Stimulated activated effector memory CD8-positive, alpha-beta T cell treated with anti-CD3 and anti-CD28 coated beads, Interleukin-12 subunit alpha, Interleukin-12 subunit beta, amount 100 ng/mL, for 72 hours (primary cell): Measurements from ENCODE around the gene COX6A1.
A peak's percentile ranks its signal among the peaks of the same experiment; 100 is the strongest.
"Not testable (repeated sequence)": the region's sequence is repeated elsewhere in the genome, so short reads cannot be mapped to it uniquely, and the experiment has no call there.

Experiments used
- ATAC-seq: fragments of 150-1000 bp; cut with Tn5 transposase; 2 replicates; pipeline ENCODE4 v1.10.0; 2021
- DNase-seq, 2 donors: peaks; one replicate each; pipeline ENCODE4 v3.0.0; 2021 to 2022; ENCODE audit warnings: low spot score in 2 of 2
- H3K27ac Mint-ChIP-seq: one replicate; pipeline ENCODE4 v1.8.0; 2022; ENCODE audit warnings: mild to moderate bottlenecking, mixed read lengths
- H3K36me3 Mint-ChIP-seq: one replicate; pipeline ENCODE4 v1.8.0; 2022; ENCODE audit warnings: mild to moderate bottlenecking, mixed read lengths
- H3K4me1 Mint-ChIP-seq: one replicate; pipeline ENCODE4 v1.8.0; 2022; ENCODE audit warnings: mixed read lengths
- H3K4me3 Mint-ChIP-seq: one replicate; pipeline ENCODE4 v1.8.0; 2022; ENCODE audit warnings: mild to moderate bottlenecking, mixed read lengths
- H3K9me3 Mint-ChIP-seq: one replicate; pipeline ENCODE4 v1.8.0; 2022; ENCODE audit warnings: mixed read lengths

The COX6A1 gene

DNA sequence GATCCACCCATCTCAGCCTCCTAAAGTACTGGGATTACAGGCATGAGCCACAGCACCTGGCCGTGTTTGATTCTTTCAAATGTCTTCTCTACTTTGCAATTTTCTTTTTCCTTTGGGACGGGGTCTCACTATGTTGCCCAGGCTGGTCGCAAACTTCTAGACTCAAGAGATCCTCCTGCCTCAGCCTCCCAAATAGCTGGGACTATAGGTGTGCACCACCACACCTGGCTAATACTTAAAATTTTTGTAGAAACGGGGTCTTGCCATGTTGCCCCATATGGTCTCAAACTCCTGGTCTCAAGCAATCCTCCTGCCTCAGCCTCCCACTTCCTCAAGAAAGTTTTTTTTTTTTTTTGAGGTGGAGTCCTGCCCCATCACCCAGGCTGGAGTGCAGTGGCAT lies 10.1 kb downstream of the COX6A1 start:
- Mint-ChIP-seq H3K27ac (peak overlapping the region; percentile 98), H3K36me3 (peaks cover 95% of the 10 kb centered on the region), H3K4me3 (peak overlapping the region; percentile 95), H3K4me1 (peaks cover 20% of the 10 kb centered on the region), H3K9me3 (no peaks in the 10 kb centered on the region)
- DNase-seq (no peak), ATAC-seq (no peak)

DNA sequence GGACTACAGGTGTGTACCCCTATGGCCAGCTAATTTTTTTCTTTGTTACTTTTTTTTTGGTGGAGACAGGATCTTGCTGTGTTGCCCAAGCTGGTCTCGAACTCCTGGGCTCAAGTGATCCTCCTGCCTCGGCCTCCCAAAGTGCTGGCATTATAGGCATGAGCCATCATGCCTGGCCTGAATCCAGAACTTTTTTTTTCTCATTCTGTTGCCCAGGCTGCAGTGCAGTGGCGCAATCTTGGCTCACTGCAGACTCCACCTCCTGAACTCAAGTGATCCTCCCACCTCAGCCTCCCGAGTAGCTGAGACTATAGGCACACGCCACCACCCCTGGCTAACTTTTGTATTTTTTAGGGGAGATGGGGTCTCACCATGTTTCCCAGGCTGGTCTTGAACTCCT lies 14.6 kb downstream of the COX6A1 start:
- H3K27ac Mint-ChIP-seq, H3K9me3 Mint-ChIP-seq, DNase-seq, H3K4me3 Mint-ChIP-seq, ATAC-seq: not testable (repeated sequence)
- Mint-ChIP-seq H3K4me1 (peaks cover 12% of the 10 kb centered on the region), H3K36me3 (peaks cover 96% of the 10 kb centered on the region)

DNA sequence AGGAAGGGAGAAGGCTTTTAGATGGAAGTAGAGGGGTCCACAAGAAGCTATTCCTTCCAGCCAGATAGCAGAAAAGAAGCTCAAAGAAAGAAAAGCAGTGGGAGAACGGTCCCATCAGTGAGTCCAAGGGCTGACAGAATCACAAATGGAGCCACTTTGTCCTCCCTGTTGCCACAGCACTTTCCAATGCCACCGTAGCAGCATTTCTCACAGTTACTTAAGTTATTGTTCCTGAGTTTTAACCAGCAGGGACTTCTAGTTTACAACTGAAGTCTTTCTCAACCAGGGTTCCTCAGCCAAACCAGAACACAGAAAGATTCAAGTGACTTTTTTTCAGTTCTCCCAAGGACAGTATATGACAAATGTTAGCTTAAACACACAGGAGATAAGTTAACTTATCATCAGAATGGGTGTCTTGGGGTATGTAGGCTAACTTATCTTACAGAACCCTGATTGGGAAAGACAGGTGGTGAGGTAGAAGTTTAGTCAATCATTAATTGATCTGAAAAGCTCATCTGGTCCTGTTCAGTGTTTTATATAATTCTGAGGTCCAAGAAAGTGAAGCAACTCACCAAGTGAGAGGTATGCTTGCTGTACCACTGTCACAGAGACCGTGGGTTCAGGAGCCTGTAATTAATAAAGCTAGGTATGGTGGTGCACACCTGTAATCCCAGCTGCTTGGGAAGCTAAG lies 15.3 kb downstream of the COX6A1 start:
- Mint-ChIP-seq H3K9me3 (no peaks in the 10 kb centered on the region), H3K27ac (no peak overlapping the region), H3K36me3 (peaks cover 96% of the 10 kb centered on the region), H3K4me3 (no peak overlapping the region), H3K4me1 (peaks cover 5% of the 10 kb centered on the region)
- no peak for DNase-seq
- ATAC-seq = no peak

DNA sequence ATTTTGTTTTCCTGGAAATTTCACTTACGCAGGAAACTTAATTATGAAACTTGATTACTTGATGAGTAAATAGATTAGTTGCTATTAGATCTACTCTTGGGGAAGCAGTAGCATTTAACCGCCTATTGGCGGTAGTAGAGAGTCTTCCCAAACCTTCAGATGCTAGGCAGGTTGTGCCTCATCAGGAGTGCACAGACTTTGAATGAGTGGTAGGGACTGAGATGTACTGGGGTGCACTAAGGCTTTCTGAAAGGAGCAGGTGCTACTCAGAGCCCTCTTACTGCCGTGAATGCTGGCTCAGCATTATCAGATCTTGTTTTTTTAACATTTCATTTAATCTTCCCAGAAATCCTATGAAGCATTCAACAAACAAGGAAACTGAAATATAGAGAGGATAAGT lies 16.1 kb downstream of the COX6A1 start:
- H3K27ac Mint-ChIP-seq = no peak overlapping the region

DNA sequence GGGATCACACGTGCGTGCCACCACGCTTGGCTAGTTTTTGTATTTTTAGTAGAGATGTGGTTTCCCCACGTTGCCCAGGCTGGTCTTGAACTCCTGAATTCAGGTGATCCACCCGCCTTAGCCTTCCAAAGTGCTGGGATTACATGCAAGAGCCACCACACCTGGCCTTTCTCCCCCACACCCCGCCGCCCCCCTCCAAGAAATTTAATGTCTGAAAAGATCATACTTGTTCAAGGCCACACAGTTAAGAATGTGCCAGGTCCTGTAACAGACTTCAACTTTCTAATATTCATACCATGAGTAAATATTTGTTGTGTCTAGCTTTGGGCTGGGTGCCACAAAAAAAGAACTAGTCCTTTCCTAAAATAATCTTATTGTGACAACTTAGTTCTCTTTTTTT lies 17.4 kb downstream of the COX6A1 start:
- peaks cover 5% of the 10 kb centered on the region for H3K4me1 Mint-ChIP-seq
- no peak for ATAC-seq
- no peak overlapping the region for H3K27ac Mint-ChIP-seq
- no peak for DNase-seq
- no peaks in the 10 kb centered on the region for H3K9me3 Mint-ChIP-seq
- H3K4me3 Mint-ChIP-seq = no peak overlapping the region
- H3K36me3 Mint-ChIP-seq = peaks cover 96% of the 10 kb centered on the region

More for the DNA sequence above, 16.1 kb downstream of the COX6A1 start:
- Mint-ChIP-seq H3K36me3 (peaks cover 96% of the 10 kb centered on the region), H3K4me3 (no peak overlapping the region), H3K4me1 (peaks cover 5% of the 10 kb centered on the region), H3K9me3 (no peaks in the 10 kb centered on the region)
- DNase-seq (no peak), ATAC-seq (peak; percentile 86)

DNA sequence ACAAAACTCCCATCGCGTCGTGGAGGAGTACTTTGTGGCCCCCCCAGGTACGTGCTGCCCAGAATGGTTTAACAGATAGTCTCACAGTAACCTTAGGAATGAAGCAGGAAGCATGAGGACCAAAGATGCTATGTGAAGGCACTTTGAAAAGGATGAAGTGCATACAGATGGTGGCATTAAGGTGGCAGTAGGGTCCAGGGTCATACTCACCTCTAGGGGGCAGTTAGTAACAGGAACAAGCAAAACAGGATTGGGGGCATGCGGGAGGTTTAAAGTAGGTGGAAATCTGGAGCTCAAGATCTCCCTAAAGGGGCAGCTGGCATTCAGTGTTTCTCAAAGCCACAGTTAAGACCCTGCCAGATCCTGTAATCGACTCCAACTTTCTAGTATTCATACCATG lies 19.2 kb downstream of the COX6A1 start:
- Mint-ChIP-seq H3K36me3 (peaks cover 96% of the 10 kb centered on the region), H3K9me3 (no peaks in the 10 kb centered on the region), H3K4me1 (peaks cover 5% of the 10 kb centered on the region), H3K27ac (peak overlapping the region; percentile 84), H3K4me3 (no peak overlapping the region)
- DNase-seq (no peak), ATAC-seq (no peak)

DNA sequence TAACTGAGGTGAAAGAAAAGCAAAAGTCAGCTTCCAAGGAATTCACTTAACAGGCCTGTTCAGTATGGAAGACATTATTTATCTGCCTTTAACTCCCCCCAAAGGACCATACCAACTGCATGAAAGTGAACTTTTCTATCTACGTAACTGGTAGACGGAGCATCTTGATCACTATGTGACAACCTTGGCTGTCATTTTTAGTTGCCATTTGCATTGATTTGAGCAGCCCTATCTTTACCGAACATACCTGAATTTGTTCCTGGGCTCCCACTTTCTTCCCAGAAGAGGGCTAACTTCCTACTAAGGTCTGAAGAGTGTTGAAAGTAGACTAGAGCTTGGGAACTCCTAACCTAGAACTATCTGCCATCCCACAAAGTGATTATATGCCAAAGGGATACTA lies 22.2 kb downstream of the COX6A1 start:
- peaks cover 5% of the 10 kb centered on the region for H3K4me1 Mint-ChIP-seq
- no peak overlapping the region for H3K27ac Mint-ChIP-seq
- no peak for ATAC-seq
- H3K9me3 Mint-ChIP-seq = no peaks in the 10 kb centered on the region
- no peak for DNase-seq
- H3K4me3 Mint-ChIP-seq = no peak overlapping the region
- H3K36me3 Mint-ChIP-seq = peaks cover 100% of the 10 kb centered on the region

DNA sequence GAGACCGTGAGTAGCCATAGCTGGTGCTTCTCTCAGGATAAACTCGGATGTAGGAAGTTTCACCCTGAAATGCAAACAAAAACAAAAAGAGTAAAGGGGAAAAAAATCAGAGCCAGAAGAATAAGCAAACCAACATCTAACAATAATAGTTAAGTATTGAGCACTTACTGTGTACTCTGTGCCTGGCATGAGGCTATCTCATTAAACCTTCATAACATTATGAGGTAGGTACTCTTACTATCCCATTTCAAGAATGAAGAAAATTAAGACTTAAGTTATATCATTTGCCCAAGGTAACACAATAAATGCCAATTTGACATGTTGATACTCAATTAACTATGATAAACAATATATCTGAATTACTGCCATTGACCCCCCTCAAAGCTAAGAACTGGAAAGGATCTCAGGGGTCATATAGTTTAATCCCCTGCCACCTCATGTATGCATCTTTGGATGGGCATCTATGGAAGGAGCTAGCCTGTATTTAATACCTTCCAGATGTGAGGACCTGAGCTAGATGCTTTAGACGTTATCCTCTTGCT lies 24.3 kb downstream of the COX6A1 start:
- H3K36me3 Mint-ChIP-seq = peaks cover 100% of the 10 kb centered on the region
- no peak overlapping the region for H3K27ac Mint-ChIP-seq
- H3K9me3 Mint-ChIP-seq = no peaks in the 10 kb centered on the region

DNA sequence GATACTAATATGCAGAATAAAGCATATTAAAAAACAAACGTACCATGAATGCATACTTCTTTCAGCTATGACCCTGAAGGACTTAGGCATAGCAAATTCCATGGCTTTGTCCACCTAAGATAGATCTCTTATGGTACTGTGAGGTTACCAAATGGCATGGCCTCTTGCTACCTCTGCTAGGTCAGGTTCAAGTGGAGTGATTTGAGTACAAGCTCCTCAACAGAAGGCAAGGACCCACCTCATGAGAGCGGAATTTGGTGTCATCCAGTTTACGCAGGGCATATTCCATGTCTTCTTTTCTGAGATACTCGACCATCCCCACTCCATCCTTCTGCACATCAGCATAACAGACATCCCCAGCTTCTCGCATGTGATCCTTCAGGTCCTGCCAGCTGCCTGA lies 25.8 kb downstream of the COX6A1 start:
- DNase-seq (no peak), ATAC-seq (no peak)
- Mint-ChIP-seq H3K27ac (no peak overlapping the region), H3K9me3 (no peaks in the 10 kb centered on the region), H3K4me3 (no peak overlapping the region), H3K4me1 (peaks cover 35% of the 10 kb centered on the region), H3K36me3 (peaks cover 100% of the 10 kb centered on the region)

More for the DNA sequence above, 24.3 kb downstream of the COX6A1 start:
- peaks cover 22% of the 10 kb centered on the region for H3K4me1 Mint-ChIP-seq
- ATAC-seq (no peak), DNase-seq (no peak)
- no peak overlapping the region for H3K4me3 Mint-ChIP-seq

DNA sequence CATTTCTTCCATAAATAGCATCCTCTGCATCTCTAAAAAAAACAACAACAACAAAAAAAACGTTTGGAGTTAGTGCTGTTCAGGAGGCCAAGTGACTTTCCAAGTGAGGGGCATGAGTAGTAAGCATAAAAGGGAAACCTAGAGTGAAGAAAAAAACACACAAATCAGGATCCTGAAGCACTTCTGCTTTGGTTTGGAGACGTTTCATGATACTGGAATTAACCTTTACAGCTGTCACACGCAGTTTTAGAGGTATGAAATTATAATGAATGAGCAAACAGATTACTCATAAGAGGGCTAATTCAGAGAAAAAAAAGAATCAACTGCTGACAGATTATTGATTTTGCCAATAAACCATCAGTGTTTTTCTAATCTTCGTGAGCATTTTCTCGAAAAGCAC lies 27.8 kb downstream of the COX6A1 start:
- Mint-ChIP-seq H3K4me3 (no peak overlapping the region), H3K36me3 (peaks cover 91% of the 10 kb centered on the region), H3K9me3 (no peaks in the 10 kb centered on the region), H3K4me1 (peaks cover 48% of the 10 kb centered on the region), H3K27ac (peak overlapping the region; percentile 93)
- DNase-seq (no peak), ATAC-seq (no peak)

DNA sequence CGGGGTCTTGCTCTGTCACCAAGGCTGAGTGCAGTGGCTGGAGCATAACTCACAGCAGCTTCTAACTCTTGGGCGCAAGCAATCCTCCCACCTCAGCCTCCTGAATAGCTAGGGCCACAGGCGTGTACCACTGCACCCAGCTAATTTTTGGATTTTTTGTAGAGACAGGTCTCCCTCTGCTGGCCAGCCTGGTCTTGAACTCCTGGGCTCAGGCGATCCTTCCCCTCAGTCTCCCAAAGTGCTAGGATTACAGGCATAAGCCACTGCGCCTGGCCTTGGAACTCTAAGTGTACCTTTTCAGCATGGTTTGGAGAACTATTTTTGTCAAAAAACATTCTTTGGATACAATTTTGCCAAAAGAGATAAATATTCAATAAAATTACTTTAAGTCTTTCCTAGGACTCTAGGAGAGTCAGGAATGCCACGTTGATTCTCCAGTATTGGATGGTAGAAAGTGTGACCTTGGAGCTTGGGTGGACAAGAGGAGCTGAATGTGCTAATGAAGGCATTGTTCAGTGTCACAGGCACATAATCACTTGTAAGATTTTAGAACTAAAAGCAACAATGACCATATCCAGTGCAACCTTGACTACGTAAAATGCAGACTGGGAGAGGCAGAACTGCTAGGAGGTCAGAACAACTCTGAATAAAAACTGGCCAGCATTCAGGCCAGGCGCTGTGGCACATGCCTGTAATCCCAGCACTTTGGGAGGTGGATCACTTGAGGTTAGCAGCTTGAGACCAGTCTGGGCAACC lies 28.8 kb downstream of the COX6A1 start:
- Mint-ChIP-seq H3K27ac (peak overlapping the region; percentile 93), H3K4me1 (peaks cover 48% of the 10 kb centered on the region), H3K9me3 (no peaks in the 10 kb centered on the region), H3K4me3 (no peak overlapping the region), H3K36me3 (peaks cover 81% of the 10 kb centered on the region)
- DNase-seq (peak in 1 of 2 donors; percentile 58), ATAC-seq (no peak)

DNA sequence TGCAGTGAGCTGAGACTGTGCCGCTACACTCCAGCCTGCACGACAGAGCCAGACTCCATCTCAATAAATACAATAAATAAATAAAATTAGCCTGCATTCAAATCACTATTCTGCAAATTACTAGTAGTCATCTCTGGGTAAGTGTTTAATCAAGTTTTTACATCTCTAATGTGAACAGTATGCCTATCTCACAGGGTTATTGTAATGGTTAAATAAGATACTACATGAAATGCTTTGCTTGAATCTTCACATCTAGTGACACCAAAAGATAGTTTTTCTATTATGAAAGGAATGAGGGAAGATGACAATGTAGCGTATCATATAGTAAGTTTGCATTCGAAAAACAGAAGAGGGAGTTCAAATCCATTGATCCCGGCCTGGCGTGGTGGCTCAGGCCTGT lies 29.5 kb downstream of the COX6A1 start:
- H3K9me3 Mint-ChIP-seq = no peaks in the 10 kb centered on the region
- H3K4me1 Mint-ChIP-seq = peaks cover 52% of the 10 kb centered on the region
- peak overlapping the region; percentile 93 for H3K27ac Mint-ChIP-seq
- H3K36me3 Mint-ChIP-seq = peaks cover 74% of the 10 kb centered on the region
- H3K4me3 Mint-ChIP-seq = peak overlapping the region; percentile 86
- no peak for ATAC-seq
- no peak for DNase-seq

DNA sequence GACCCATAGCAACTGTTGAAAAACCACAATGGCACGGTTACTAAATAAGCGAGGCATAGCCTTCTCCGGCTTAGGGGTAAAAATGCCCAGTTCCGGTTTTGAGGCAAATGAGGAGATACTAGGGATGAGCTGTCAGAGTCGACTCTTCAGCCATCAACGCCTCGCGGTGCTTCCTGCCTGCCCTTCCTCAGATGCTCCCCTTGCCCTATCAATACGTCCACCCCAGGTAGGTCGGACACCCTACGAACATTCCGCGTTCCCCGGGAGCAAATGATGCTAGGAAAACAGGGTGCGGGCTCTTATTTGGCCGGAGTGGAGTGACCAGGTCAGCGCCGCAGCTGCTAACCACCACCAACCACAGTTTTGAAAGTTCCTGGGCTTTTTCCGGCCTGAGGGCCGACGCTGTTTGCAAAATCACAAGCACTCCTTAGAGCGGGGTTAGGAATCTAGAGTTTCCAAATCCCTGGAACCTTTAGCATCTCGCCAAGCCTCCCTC lies 30.5 kb downstream of the COX6A1 start:
- H3K4me1 Mint-ChIP-seq = peaks cover 53% of the 10 kb centered on the region

DNA sequence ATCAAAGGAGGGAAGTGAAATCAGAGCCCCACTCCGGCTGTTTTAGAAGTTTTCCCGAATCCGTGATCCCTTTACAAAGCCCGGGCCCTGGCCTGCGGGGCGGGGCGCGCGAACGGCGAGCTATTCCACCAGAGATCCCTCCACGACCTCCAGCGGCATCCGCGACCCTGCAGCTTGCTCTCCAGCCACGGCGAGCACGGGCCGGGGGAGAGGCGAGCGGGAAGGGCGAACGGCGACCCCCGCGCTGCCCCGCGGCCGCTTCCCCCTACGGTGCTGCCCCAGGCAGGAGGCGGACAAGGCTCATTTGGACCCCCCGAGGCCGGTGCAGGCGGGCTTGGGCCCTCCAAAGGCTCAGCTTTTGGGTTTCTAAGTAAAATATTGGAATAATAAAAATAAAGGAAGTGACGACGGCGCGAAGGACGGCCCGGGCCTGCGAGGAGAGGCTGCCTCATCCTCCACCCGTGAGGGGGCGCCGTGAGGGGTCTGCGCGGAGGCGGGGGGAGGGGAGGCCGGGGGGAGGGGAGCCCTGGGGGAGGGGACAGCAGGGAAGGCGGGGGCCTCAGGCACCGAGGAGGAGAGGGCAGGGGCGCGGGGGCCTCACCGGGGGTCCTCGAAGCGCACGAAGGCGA lies 31.0 kb downstream of the COX6A1 start:
- Mint-ChIP-seq H3K4me1 (peaks cover 57% of the 10 kb centered on the region), H3K9me3 (no peaks in the 10 kb centered on the region), H3K27ac (peak overlapping the region; percentile 93), H3K4me3 (peak overlapping the region; percentile 86), H3K36me3 (peaks cover 59% of the 10 kb centered on the region)
- ATAC-seq (peak; percentile 51), DNase-seq (peak in 1 of 2 donors; percentile 80)

More for the DNA sequence above, 30.5 kb downstream of the COX6A1 start:
- Mint-ChIP-seq H3K4me3 (peak overlapping the region; percentile 86), H3K36me3 (peaks cover 65% of the 10 kb centered on the region), H3K27ac (peak overlapping the region; percentile 93), H3K9me3 (no peaks in the 10 kb centered on the region)
- no peak for ATAC-seq
- DNase-seq = peak in 1 of 2 donors; percentile 75

DNA sequence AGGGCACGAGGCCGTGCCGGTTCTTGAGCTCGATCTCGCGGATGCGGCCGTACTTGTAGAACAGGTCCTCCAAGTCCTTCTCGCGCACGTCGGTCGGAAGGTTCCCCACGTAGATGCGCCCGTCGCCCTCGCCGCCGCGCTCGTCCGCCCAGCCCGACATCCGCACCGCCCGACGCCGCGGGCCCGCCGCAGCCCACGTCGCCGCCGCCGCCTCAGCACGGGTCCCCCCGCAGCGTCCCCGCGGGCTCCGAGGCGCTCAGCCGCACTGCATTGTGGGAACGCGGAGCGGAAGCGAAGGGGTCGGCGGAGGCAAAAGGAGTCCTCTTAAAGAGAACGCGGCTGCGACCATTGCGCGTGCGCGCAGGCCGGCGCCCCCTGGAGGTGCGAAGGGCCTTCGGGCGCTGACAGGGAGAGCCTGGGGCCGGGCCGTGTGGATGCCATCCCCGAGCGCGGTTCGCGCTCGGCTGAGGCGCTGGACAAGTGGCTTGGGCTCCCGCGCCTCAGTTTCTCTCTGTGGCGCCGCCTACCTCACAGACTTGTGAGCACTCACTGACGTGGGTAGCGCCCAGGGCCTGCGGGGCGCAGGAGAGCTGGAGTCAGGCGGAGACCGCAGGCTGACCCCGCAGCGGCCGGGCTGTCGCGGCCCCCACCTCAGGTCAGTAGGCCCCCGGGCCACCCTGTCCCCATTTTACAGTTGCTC lies 31.7 kb downstream of the COX6A1 start, which contains the start of gene SRSF9:
SRSF9 (minus strand) TSS at position 299 of the 700 bp plus-strand sequence; CDS start at position 160, 139 bp downstream.
- Mint-ChIP-seq H3K36me3 (peaks cover 53% of the 10 kb centered on the region), H3K4me3 (peak within 1 kb of the TSS; percentile 86), H3K9me3 (no peaks in the 10 kb centered on the region), H3K4me1 (peaks cover 58% of the 10 kb centered on the region), H3K27ac (peak within 1 kb of the TSS; percentile 93)
- peak; percentile 98 to 99 for DNase-seq
- peak; percentile 97 for ATAC-seq
